Cardiac fibroblast (primary cell): Measurements from ENCODE around the gene DFFA.
"Not testable (repeated sequence)": the region's sequence is repeated elsewhere in the genome, so short reads cannot be mapped to it uniquely, and the experiment has no call there.

ENCODE experiments used
- DNase-seq, 2 donors: peaks; one replicate each; pipeline versions ENCODE4 v3.0.0 to v3.0.0-alpha.2; 2010; ENCODE audit warnings: low read depth in 2 of 2
- H3K4me3 ChIP-seq, 2 donors: replicated peaks in 1 of 2; 1 replicate in 1 of 2; 2 replicates in 1 of 2; pipeline ENCODE4 v1.5.1; 2011; ENCODE audit warnings: low read depth in 2 of 2, low read length in 2 of 2, mild to moderate bottlenecking in 2 of 2, moderate library complexity in 1 of 2
- TF ChIP-seq, protein P1 (sequence below): IDR thresholded peaks from one replicate; pipeline ENCODE4 v1.5.1; 2011; ENCODE audit warnings: low read depth, mild to moderate bottlenecking, low read length, inconsistent platforms

DFFA gene

DNA sequence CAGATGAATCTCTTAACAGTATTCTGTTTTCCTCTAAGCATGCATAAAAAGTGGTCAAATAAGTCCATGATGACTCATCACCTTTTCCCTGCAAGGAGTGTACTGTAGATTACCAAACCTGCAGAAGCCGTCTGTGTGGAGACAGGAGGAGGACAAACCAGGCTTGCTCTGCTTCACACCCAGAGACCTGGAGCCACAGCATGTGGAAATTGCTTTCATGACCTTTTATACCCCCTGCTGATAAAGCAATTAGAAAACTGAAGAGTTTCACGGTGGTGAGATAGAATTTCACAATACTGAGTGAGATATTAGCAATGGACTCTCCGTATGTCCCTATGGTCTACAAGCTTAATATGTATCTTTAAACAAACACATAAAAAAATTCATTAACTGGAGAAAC is 13.1 kb downstream of the DFFA start:
- no peak overlapping the region for H3K4me3 ChIP-seq
- DNase-seq, result peak; percentile 78
- TF ChIP-seq, protein P1, sequence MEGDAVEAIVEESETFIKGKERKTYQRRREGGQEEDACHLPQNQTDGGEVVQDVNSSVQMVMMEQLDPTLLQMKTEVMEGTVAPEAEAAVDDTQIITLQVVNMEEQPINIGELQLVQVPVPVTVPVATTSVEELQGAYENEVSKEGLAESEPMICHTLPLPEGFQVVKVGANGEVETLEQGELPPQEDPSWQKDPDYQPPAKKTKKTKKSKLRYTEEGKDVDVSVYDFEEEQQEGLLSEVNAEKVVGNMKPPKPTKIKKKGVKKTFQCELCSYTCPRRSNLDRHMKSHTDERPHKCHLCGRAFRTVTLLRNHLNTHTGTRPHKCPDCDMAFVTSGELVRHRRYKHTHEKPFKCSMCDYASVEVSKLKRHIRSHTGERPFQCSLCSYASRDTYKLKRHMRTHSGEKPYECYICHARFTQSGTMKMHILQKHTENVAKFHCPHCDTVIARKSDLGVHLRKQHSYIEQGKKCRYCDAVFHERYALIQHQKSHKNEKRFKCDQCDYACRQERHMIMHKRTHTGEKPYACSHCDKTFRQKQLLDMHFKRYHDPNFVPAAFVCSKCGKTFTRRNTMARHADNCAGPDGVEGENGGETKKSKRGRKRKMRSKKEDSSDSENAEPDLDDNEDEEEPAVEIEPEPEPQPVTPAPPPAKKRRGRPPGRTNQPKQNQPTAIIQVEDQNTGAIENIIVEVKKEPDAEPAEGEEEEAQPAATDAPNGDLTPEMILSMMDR, result no peak

DNA sequence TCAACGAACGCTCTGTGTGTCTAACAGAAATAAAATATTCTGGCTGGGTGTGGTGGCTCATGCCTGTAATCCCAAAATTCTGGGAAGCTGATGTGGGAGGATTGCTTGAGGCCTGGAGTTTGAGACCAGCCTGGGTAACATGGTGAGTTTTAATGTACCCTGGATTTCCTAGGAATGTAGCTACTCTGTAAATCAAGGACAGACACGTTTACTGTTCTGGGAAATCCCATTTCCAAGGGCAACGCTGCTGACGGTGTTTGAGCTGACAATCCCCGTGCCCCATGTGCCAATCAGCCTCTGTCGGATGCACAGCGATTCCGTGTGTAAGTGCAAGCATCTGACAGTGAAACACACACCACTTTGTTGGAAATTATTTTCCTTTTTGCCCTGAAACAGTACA is 14.5 kb downstream of the DFFA start:
- H3K4me3 ChIP-seq, result no peak overlapping the region
- DNase-seq, result no peak
- TF ChIP-seq, protein P1, result no peak

DNA sequence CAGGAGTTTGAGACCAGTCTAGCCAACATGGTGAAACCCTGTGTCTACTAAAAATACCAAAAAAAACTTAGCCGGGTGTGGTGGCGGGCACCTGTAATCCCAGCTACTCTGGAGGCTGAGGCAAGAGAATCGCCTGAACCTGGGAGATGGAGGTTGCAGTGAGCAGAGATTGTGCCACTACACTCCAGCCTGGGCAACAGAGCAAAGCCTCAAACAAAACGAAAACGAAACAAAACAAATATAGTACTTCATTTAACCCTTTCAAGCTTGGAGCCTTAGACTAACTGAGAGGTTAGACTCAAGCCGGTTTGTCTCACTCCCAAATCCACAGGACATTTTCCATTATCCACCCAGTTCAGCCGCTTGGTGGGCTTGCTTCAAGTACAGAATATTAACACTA is 14.9 kb downstream of the DFFA start:
- DNase-seq, H3K4me3 ChIP-seq: not testable (repeated sequence)

DNA sequence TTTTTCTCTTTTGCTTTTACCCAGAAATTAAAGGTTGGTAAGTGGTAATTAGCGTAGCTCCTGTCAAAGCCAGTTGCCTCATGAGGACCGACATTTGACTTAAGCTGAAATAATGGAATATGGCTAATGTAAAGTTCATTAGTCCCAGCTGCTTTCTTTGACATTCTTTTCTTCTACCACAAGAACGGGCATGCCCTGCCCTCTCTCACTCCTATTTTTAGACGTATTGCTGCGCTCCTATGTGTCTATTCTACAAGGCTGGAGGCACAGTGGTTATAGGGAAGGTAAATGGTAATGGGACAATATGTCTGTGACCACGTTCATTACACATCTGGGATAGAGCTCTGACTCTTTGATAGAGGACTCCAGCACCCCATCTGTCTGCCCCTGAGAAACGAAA is 15.7 kb downstream of the DFFA start:
- H3K4me3 ChIP-seq, result no peak overlapping the region
- TF ChIP-seq, protein P1, result no peak
- DNase-seq, result no peak

DNA sequence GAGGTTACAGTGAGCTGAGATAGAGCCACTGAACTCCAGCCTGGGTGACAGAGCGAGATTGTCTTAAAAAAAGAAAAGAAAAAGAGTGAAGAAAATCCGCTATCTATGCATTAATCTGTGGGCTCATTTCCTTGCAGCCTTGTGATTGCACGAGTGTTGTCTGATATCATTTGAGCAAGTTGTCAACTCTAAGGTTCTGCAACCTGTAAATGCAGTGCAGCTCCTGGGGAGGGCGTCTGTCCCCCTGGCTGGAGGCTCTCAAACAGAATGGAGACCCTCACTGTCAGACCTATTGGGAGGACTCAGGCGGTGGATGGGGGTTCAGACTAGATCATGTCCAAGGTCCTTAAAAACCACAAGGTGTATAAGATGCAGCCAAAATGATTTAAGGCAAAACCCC is 16.3 kb downstream of the DFFA start:
- TF ChIP-seq, protein P1, result no peak
- no peak for DNase-seq
- no peak overlapping the region for H3K4me3 ChIP-seq

DNA sequence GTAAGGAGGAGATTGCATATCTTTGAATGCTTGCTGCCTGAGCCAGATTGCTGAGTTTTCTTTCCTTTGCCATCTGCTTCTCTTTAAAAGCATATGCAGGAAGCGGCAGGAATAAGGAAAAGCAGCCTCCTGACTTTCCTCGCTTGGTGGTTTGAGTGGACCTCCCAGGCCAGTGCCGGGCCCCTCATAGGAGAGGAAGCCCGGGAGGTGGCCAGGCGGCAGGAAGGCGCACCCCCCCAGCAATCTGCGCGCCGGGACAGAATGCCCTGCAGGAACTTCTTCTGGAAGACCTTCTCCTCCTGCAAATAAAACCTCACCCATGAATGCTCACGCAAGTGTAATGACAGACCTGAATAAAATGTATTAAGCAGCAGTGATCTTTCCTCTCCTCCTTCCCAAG is 21.0 kb downstream of the DFFA start:
- TF ChIP-seq, protein P1, result no peak
- peak; percentile 18 to 40 for DNase-seq
- H3K4me3 ChIP-seq, result peak overlapping the region in 1 of 2 donors; percentile 0

DNA sequence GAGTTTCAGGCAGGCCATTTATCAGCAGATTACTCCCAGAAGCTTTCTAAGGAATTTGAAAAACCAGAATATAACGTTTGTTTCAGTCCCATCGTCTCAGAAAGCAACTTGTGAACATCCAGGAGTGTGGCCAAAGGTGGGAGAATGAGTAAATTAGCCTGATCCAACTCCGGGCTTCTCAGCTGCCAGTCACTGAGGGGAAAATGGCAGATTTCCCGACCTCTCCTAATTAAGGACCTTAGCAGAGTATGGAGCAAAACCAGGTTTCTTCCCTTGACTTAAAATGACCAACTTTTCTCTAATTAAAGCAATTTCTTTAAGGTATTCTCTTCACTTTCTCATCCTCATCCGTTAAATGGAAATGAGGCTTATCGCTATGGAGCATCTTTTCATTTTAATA is 21.5 kb downstream of the DFFA start:
- DNase-seq, result no peak
- H3K4me3 ChIP-seq, result no peak overlapping the region
- TF ChIP-seq, protein P1, result no peak
